Fibroblast of lung (primary cell): ENCODE data around the gene LDLRAD4. TPM values are rescaled to one million over a fixed set of nuclear protein-coding genes. Genes with fewer than 3 reads are reported as not detected.

Experiments used
- DNase-seq, 2 donors: peaks; one replicate each; pipeline versions ENCODE4 v3.0.0 to v3.0.0-alpha.2; 2010; ENCODE audit warnings: low read depth in 2 of 2
- H2AFZ ChIP-seq: 2 replicates; pipeline ENCODE4 v1.5.1; 2012; ENCODE audit warnings: low read length, control low read depth, inconsistent platforms
- H3K27ac ChIP-seq: 2 replicates; pipeline ENCODE4 v1.5.1; 2011; ENCODE audit warnings: low read length, control low read depth; ENCODE audit not compliant: insufficient read depth
- H3K27me3 ChIP-seq: 2 replicates; pipeline ENCODE4 v1.5.1; 2011; ENCODE audit warnings: mild to moderate bottlenecking, low read length; ENCODE audit not compliant: control insufficient read depth, insufficient read depth
- H3K36me3 ChIP-seq: 2 replicates; pipeline ENCODE4 v1.5.1; 2011; ENCODE audit warnings: low read length; ENCODE audit not compliant: control insufficient read depth, insufficient read depth
- H3K4me1 ChIP-seq: 2 replicates; pipeline ENCODE4 v1.5.1; 2011; ENCODE audit warnings: low read length; ENCODE audit not compliant: control insufficient read depth, insufficient read depth; ENCODE audit errors: extremely low read depth
- H3K4me2 ChIP-seq: 2 replicates; pipeline ENCODE4 v1.5.1; 2011; ENCODE audit warnings: low read length, control low read depth; ENCODE audit not compliant: insufficient read depth; ENCODE audit errors: extremely low read depth
- H3K4me3 ChIP-seq, 4 experiments: fragments of 200-600 bp in 1 of 4; sonication (generic) in 1 of 4; replicated peaks in 1 of 4; 2 replicates each; pipeline ENCODE4 v1.5.1; 2011 to 2016; ENCODE audit warnings: low read length in 4 of 4, low read depth in 3 of 4, mild to moderate bottlenecking in 3 of 4, control low read depth in 2 of 4, inconsistent platforms in 1 of 4, mixed read lengths in 1 of 4; ENCODE audit not compliant: insufficient read depth in 1 of 4; ENCODE audit errors: control extremely low read depth in 1 of 4
- H3K79me2 ChIP-seq: 2 replicates; pipeline ENCODE4 v1.5.1; 2012; ENCODE audit warnings: mild to moderate bottlenecking, low read length, inconsistent platforms; ENCODE audit not compliant: control insufficient read depth, insufficient read depth
- H3K9ac ChIP-seq: 2 replicates; pipeline ENCODE4 v1.5.1; 2011; ENCODE audit warnings: mild to moderate bottlenecking, low read length, control low read depth; ENCODE audit not compliant: insufficient read depth
- H3K9me3 ChIP-seq: 2 replicates; pipeline ENCODE4 v1.5.1; 2012; ENCODE audit warnings: low read depth, low read length; ENCODE audit not compliant: control insufficient read depth, insufficient read depth
- H4K20me1 ChIP-seq: 2 replicates; pipeline ENCODE4 v1.5.1; 2011; ENCODE audit warnings: low read length; ENCODE audit not compliant: control insufficient read depth, insufficient read depth; ENCODE audit errors: extremely low read depth
- EZH2 ChIP-seq: IDR thresholded peaks from 2 replicates; pipeline ENCODE4 v1.5.1; 2012; ENCODE audit warnings: low read length, control low read depth, mild to moderate bottlenecking; ENCODE audit errors: missing control alignments
- polyA plus RNA-seq, 2 donors: library from polyadenylated mRNA; depleted of rRNA in 1 of 2; stranded (reverse) in 1 of 2; unstranded in 1 of 2; fragments of >200 nt; gene quantifications; 2 replicates each; pipeline ENCODE4 v1.2.1, GENCODE V29; 2011 to 2012; ENCODE audit warnings: missing spikeins in 1 of 2
- total RNA-seq: library from RNA; depleted of rRNA; stranded (reverse); fragments of >200 nt; gene quantifications from 2 replicates; pipeline ENCODE4 v1.2.1, GENCODE V29; 2014
- TF ChIP-seq, protein P1 (sequence below), 2 donors: IDR thresholded peaks in 1 of 2; conservative IDR thresholded peaks in 1 of 2; 1 replicate in 1 of 2; 2 replicates in 1 of 2; pipeline ENCODE4 v1.5.1; 2011 to 2012; ENCODE audit warnings: low read length in 2 of 2, control low read depth in 1 of 2, inconsistent platforms in 1 of 2, low read depth in 1 of 2, mild to moderate bottlenecking in 1 of 2

Gene LDLRAD4
- total and polyA plus RNA-seq, 2 donors (not counting 1 experiment from before 2014, with no cell fraction given) = not detected

DNA sequence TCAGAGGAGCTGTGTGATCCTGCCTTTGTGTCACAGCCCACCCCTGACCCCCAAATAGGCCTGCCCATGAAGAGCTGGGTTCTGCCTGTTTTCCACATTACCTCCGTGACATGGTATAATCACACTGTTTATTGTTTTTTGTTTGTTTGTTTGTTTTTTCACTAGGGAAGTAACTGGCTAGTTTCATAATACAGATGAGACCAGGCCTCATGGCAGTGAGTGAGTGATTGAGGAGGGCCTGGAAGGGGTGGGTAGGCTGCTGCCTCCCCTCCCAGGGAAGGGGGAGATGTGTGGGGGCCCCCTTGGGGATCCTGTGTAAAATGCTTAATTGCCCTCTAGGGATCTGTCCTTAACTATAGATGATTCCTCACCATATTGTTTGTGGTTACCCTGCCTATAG lies 190.5 kb downstream of the LDLRAD4 start:
- Histone ChIP-seq H3K9me3 (no peaks in the 10 kb centered on the region), H3K27ac (no peak overlapping the region), H3K4me3 (no peak overlapping the region), H3K4me2 (no peak overlapping the region), H3K4me1 (no peaks in the 10 kb centered on the region), H3K79me2 (no peaks in the 10 kb centered on the region), H4K20me1 (no peaks in the 10 kb centered on the region), H3K36me3 (no peaks in the 10 kb centered on the region), H3K27me3 (no peaks in the 10 kb centered on the region), H2AFZ (no peak overlapping the region), H3K9ac (no peak overlapping the region)
- TF ChIP-seq, protein P1, sequence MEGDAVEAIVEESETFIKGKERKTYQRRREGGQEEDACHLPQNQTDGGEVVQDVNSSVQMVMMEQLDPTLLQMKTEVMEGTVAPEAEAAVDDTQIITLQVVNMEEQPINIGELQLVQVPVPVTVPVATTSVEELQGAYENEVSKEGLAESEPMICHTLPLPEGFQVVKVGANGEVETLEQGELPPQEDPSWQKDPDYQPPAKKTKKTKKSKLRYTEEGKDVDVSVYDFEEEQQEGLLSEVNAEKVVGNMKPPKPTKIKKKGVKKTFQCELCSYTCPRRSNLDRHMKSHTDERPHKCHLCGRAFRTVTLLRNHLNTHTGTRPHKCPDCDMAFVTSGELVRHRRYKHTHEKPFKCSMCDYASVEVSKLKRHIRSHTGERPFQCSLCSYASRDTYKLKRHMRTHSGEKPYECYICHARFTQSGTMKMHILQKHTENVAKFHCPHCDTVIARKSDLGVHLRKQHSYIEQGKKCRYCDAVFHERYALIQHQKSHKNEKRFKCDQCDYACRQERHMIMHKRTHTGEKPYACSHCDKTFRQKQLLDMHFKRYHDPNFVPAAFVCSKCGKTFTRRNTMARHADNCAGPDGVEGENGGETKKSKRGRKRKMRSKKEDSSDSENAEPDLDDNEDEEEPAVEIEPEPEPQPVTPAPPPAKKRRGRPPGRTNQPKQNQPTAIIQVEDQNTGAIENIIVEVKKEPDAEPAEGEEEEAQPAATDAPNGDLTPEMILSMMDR (conservative IDR thresholded peaks at IDR 0.05 in 1 of 2, IDR thresholded peaks at IDR 0.05 in 1 of 2; ENCODE audit: low read depth in 1 of 2, low read length in 2 of 2) = no peak
- TF ChIP-seq EZH2 = no peak
- no peak for DNase-seq

DNA sequence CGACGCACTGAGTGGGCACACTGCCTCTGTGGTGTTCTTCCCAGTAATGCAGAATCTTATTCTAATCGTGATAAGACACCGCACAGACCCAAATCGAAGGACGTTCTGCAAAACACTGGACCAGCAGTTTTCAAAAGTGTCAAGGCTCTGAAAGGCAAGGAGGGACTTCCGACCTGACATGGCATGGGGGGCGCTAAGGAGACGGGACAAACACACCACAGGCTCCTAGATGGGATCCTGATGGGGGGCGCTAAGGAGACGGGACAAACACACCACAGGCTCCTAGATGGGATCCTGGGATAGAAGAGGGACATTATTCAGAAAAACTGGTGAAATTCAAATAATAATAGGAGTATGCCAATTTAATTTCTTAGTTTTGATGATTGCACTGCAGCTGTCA lies 191.4 kb downstream of the LDLRAD4 start:
- no peak for DNase-seq
- H3K4me1 ChIP-seq = no peaks in the 10 kb centered on the region
- H3K4me2 ChIP-seq = no peak overlapping the region
- H3K9me3 ChIP-seq = no peaks in the 10 kb centered on the region
- H3K4me3 ChIP-seq = no peak overlapping the region
- no peak overlapping the region for H2AFZ ChIP-seq
- H4K20me1 ChIP-seq = no peaks in the 10 kb centered on the region
- TF ChIP-seq, protein P1 (conservative IDR thresholded peaks at IDR 0.05 in 1 of 2, IDR thresholded peaks at IDR 0.05 in 1 of 2; ENCODE audit: low read depth in 1 of 2, low read length in 2 of 2) = no peak
- TF ChIP-seq EZH2 = no peak
- no peak overlapping the region for H3K27ac ChIP-seq
- H3K79me2 ChIP-seq = no peaks in the 10 kb centered on the region
- H3K36me3 ChIP-seq = no peaks in the 10 kb centered on the region
- H3K9ac ChIP-seq = no peak overlapping the region
- no peaks in the 10 kb centered on the region for H3K27me3 ChIP-seq

DNA sequence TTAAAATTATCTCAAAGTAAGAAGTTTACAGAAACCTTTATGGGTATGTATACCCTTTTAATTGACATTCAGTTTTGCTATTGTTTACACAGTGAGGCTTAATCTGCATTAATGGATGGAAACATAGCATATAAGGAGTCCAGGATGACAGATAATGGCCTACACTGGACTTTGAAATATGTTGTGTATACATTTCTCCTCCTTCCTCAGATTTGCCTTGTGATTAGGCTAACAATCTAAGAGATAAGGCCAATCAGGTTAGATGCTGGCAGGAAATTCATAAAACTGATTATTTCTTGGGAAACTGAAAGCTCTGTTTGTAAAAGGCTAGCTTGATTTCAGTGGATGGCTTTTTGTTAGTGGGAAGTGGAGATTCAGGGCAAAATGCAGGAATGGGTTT lies 191.9 kb downstream of the LDLRAD4 start:
- Histone ChIP-seq H3K36me3 (no peaks in the 10 kb centered on the region), H3K4me2 (no peak overlapping the region), H3K4me3 (no peak overlapping the region), H4K20me1 (no peaks in the 10 kb centered on the region), H3K4me1 (no peaks in the 10 kb centered on the region), H2AFZ (no peak overlapping the region), H3K9ac (no peak overlapping the region), H3K9me3 (no peaks in the 10 kb centered on the region), H3K27me3 (no peaks in the 10 kb centered on the region), H3K79me2 (no peaks in the 10 kb centered on the region), H3K27ac (no peak overlapping the region)
- DNase-seq = no peak
- TF ChIP-seq, protein P1 (conservative IDR thresholded peaks at IDR 0.05 in 1 of 2, IDR thresholded peaks at IDR 0.05 in 1 of 2; ENCODE audit: low read depth in 1 of 2, low read length in 2 of 2) = no peak
- TF ChIP-seq EZH2 = no peak
